NB4 (cell line): ENCODE data around the gene FAM184A.

Experiments
- CTCF ChIP-seq: IDR thresholded peaks from one replicate; pipeline ENCODE4 v1.5.1; 2012; ENCODE audit warnings: low read depth, low read length
- POLR2A ChIP-seq: IDR thresholded peaks from 2 replicates; pipeline ENCODE4 v1.6.1; 2011; ENCODE audit warnings: mild to moderate bottlenecking; ENCODE audit not compliant: insufficient read length; ENCODE audit errors: extremely low read depth

DNA sequence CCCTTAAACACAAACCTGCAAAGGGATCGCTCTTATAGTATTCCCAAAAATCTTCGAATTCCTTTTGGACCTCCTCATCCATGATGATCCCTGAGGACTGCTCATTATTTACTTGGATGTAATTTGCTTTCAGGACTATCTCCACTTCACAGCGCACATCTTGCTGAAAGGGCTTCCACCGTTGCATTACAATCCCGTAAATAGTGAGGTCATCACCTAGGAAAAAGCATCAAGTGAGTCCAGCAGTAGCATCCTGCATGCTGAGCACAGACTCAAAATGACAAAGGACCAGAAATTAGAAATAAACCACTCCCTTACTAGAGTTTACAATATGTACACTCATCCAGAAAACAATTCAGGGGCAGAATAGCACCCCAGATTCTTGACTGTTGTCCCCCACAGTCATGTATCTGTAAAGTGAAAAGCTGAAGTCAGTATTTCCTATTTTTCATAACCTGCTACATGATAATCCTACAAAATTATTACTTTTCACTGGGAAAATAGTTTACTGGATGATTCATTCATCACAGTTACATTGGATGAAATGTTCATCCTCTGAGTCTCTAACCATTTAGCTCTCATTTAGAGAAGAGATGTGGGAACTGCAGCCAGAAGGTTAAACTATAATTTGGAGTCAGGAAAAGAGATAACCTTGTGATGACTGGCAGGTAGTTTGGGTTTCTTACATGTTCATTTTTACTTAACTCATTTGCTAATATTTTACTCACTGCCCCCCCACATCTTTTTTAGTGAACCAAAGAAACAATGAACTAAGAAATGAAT, 160.7 kb downstream of the FAM184A start:
- TF ChIP-seq CTCF (no peak), POLR2A (no peak)
